Mucosa of rectum (tissue), 2 donors: ENCODE results near the gene ITPR2.
"Not testable (repeated sequence)": the region's sequence is repeated elsewhere in the genome, so short reads cannot be mapped to it uniquely, and the experiment has no call there.

Experiments
- H3K27ac ChIP-seq, 2 donors: one replicate each; pipeline ENCODE4 v1.7.0; 2013; ENCODE audit warnings: inconsistent platforms in 2 of 2, low read depth in 2 of 2, low read length in 2 of 2
- H3K27me3 ChIP-seq, 2 donors: one replicate each; pipeline ENCODE4 v1.7.0; 2013; ENCODE audit warnings: low read length in 2 of 2; ENCODE audit not compliant: control insufficient read depth in 2 of 2, insufficient read depth in 2 of 2
- H3K36me3 ChIP-seq, 2 donors: one replicate each; pipeline ENCODE4 v1.7.0; 2013; ENCODE audit warnings: low read length in 2 of 2; ENCODE audit not compliant: control insufficient read depth in 2 of 2, insufficient read depth in 2 of 2
- H3K4me1 ChIP-seq, 2 donors: one replicate each; pipeline ENCODE4 v1.7.0; 2013; ENCODE audit warnings: low read length in 2 of 2, mild to moderate bottlenecking in 1 of 2; ENCODE audit not compliant: control insufficient read depth in 2 of 2, insufficient read depth in 2 of 2
- H3K4me3 ChIP-seq, 2 donors: one replicate each; pipeline ENCODE4 v1.7.0; 2013; ENCODE audit warnings: low read length in 2 of 2
- H3K9ac ChIP-seq, 2 donors: one replicate each; pipeline ENCODE4 v1.7.0; 2013; ENCODE audit warnings: low read length in 2 of 2, low read depth in 1 of 2, mild to moderate bottlenecking in 1 of 2
- H3K9me3 ChIP-seq, 2 donors: one replicate each; pipeline ENCODE4 v1.7.0; 2013; ENCODE audit warnings: low read length in 2 of 2; ENCODE audit not compliant: control insufficient read depth in 2 of 2
- donor health status: healthy.
- donor health status: Normal muscosa, but diverticular disease.

The ITPR2 gene

DNA sequence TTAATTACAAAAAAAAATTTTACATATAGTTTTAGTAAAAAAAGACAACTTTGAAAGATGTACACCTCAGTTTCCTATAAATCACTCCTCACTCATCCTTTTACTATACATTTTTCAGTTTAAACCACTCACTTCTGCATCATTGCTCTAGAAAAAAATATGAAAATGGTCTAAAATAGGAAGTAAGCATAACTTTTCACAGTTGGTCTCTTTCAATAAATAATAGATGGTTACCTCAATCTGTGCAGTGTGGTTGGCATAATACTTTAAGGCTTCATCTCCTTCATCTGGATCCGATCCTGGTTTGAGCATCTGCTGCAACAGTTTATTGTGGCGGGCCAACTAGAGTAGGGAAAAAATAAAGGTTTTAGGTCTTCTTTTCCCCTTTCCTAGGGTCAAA is 389.7 kb downstream of the ITPR2 start:
- H3K27ac ChIP-seq, result no peak overlapping the region
- H3K36me3 ChIP-seq, result peaks cover 0 to 11% of the 10 kb centered on the region in 2 donors

DNA sequence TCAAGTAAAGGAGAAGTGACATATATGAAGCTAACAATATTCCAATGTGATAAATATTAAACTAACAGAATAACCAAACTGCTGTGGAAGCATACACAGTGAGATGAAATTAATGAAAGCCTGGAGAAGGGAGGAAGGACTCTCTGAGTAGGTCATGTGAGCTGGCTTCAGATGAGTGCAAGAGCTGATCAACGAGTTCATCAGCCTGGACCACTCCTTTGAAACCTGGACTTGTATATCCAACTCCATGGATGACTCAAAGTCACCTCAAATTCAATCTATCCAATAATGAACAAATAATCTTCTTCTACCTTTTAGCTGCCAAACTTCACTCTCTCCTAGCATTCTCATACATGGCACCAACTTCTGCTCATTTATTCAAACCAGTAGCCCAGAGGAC is 391.6 kb downstream of the ITPR2 start:
- Histone ChIP-seq H3K36me3 (peaks cover 0 to 11% of the 10 kb centered on the region in 2 donors), H3K4me3 (no peak overlapping the region), H3K9me3 (no peaks in the 10 kb centered on the region), H3K4me1 (no peaks in the 10 kb centered on the region), H3K27ac (no peak overlapping the region), H3K27me3 (no peaks in the 10 kb centered on the region), H3K9ac (no peak overlapping the region)

More for the DNA sequence above, 389.7 kb downstream of the ITPR2 start:
- Histone ChIP-seq H3K9ac (no peak overlapping the region), H3K9me3 (no peaks in the 10 kb centered on the region), H3K27me3 (no peaks in the 10 kb centered on the region), H3K4me3 (no peak overlapping the region), H3K4me1 (no peaks in the 10 kb centered on the region)

DNA sequence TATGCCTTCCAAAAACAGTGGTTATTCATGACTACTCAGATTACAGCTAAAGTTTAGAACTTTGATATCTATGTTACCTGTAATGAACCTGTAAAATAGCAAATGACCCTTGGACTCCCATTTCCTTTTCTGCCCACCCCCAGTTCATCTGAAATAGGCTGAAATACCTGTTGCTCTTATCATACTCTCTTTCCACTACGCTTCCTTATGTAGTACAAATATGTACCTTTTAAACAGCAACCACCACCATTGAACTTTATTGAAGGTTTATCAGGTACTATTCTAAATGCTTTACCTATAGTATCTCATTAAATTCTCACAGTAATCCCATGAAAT is 398.0 kb downstream of the ITPR2 start:
- no peak overlapping the region for H3K9ac ChIP-seq
- peaks cover 2 to 8% of the 10 kb centered on the region in 2 donors for H3K4me1 ChIP-seq
- H3K9me3 ChIP-seq, result no peaks in the 10 kb centered on the region
- peaks cover 0 to 9% of the 10 kb centered on the region in 2 donors for H3K36me3 ChIP-seq
- H3K4me3 ChIP-seq, result no peak overlapping the region
- H3K27ac ChIP-seq, result peak overlapping the region in 1 of 2 donors; percentile 22
- no peaks in the 10 kb centered on the region for H3K27me3 ChIP-seq

DNA sequence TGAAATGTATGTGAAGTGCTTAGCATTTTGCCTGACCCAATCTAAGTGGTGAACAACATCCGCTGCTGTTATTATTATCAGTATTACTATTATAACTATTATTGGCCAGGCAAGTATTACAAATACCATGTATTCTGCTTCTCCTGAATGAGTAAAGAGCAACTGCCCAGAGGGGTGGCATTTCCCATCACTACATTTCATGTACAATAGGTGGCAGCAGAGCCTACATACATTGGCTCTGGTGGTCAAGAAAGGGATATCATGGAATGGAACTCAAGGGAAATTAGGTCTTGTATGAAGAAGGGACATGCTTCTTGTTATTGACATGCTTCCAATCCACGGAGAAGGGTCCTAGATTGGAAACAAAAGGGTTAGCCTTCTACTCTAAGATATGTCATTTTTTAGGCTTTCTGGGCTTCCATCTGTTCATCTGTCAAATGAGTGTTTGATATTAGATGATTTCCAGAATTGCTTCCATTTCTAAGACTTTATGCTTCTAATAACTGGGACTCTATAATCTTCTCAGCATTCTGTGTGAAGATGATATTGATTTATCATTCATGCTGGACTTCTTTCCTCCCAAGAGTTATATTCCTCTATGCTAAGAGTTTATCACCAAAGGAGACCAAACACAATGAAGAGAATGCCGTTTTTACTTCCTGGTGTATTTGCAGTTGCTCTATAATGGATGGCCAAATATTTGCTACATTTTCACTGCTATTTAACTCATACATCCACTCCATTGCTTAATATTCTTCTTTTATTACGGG is 398.5 kb downstream of the ITPR2 start:
- Histone ChIP-seq H3K4me3 (no peak overlapping the region), H3K9ac (no peak overlapping the region), H3K4me1 (peaks cover 2 to 8% of the 10 kb centered on the region in 2 donors), H3K27ac (peak overlapping the region in 1 of 2 donors; percentile 22), H3K9me3 (no peaks in the 10 kb centered on the region), H3K27me3 (no peaks in the 10 kb centered on the region), H3K36me3 (peaks cover 0 to 3% of the 10 kb centered on the region in 2 donors)

DNA sequence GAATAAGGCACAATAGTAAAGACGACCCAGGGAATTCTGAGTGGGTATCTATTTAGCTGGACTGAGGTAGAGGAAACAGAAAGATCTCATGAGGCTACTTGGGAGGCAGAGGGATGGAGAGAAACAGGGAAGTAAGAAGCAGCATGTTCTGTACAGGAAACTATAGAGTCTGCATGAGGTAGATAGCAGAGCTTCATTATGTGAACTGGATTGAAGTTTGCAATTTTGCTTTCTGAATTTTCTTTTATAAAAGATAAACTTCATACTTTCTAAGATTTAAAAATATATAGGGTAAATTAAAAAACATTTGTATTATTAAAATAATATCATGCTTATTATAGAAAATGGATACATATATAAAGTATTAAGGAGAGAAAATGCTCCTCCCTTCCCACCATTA is 399.3 kb downstream of the ITPR2 start:
- H3K9me3 ChIP-seq, H3K4me1 ChIP-seq, H3K4me3 ChIP-seq, H3K27ac ChIP-seq, H3K36me3 ChIP-seq, H3K27me3 ChIP-seq, H3K9ac ChIP-seq: not testable (repeated sequence)

DNA sequence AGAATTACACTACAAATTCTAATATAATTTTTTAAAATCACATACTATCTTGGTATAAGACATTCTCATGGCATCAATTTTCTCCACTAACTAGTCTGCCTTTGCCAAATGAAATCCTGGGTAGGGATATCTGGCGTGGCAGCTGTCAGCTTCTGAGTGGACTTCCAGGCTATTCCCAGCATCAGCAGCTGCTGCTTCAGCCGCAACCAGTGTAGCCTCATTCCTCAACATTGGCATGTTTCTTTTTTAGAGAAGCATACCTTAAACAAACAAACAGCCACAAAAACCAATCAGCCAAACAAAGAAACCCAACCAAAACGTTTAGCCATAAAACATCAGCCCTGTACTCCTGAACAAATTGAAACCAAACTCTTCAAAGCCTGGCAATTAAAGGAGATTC is 401.8 kb downstream of the ITPR2 start:
- Histone ChIP-seq H3K36me3 (no peaks in the 10 kb centered on the region), H3K27me3 (no peaks in the 10 kb centered on the region), H3K9me3 (no peaks in the 10 kb centered on the region), H3K9ac (no peak overlapping the region), H3K27ac (no peak overlapping the region), H3K4me3 (no peak overlapping the region), H3K4me1 (peaks cover 2 to 8% of the 10 kb centered on the region in 2 donors)

DNA sequence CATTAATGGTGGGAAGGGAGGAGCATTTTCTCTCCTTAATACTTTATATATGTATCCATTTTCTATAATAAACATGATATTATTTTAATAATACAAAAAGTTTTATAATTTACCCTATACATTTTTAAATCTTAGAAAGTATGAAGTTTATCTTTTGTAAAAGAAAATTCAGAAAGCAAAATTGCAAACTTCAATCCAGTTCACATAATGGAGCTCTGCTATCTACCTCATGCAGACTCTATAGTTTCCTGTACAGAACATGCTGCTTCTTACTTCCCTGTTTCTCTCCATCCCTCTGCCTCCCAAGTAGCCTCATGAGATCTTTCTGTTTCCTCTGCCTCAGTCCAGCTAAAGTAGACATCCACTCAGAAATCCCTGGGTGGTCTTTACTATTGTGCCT is 402.4 kb downstream of the ITPR2 start:
- not testable (repeated sequence) for H3K27ac ChIP-seq, H3K36me3 ChIP-seq, H3K9ac ChIP-seq, H3K9me3 ChIP-seq, H3K27me3 ChIP-seq, H3K4me3 ChIP-seq, H3K4me1 ChIP-seq

DNA sequence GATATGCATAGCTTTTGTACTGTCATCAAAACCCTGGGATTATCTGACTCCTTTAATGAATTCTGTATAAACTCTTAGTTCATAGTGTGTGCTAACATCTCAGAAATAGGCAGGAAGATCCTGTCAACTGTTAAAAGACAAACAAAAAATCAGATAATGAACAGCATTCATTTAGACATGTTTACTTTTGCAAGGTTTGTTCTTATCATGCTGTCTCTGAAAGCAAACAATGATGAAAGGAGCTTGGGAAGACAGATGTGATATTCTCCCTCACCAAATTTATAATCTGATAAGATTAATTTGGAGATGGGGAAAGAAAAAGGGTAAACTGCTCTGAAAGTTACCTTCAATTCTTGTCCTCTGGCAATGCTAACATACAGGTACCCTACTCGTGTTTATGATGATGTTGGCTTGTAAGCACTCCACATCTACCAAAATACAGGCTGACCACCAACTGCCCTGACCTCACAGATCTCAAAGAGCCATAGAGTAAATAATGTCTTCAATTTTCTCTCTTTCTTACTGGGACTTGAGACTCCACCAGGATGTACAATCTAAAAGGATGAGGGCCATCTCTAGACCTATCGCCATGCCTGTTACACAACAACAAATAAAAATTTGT is 403.8 kb downstream of the ITPR2 start:
- Histone ChIP-seq H3K27ac (no peak overlapping the region), H3K9ac (no peak overlapping the region), H3K27me3 (no peaks in the 10 kb centered on the region), H3K9me3 (no peaks in the 10 kb centered on the region), H3K4me1 (no peaks in the 10 kb centered on the region), H3K4me3 (no peak overlapping the region), H3K36me3 (no peaks in the 10 kb centered on the region)

DNA sequence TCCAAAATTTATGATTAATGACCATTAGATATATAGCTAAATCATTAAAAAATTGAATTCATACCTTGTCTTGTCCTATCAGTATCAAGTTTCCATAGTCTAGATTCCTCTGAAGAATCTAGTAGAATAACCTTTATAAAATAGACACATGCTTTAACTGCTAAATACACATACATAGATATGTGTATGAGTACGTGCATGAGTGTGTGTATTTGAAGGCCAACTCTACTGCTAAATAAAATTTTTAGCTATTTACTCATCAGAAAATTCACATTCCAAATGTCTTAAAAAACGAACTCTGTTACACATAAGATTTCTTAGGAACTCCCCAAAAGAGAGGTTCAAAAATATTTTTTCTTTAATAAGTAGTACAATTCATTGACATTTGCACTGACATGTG is 404.6 kb downstream of the ITPR2 start:
- Histone ChIP-seq H3K27ac (no peak overlapping the region), H3K4me3 (no peak overlapping the region)

DNA sequence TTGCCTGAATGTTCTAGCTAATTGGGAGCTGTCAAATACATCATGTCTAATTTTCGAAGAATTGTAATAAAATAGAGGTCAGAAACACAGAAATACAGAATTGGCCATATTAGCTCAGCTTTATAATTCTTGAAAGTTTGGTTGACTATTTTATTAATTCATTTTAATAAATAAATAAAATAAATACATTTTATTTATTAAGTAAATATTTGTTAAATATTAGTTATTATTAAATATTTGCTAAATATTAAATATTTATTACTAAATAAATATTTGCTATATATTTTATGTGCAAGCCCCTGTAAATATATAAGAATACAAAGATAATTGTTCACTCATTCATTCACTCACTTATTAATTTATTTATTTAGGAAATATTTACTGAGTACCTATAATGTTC is 406.3 kb downstream of the ITPR2 start:
- H3K27ac ChIP-seq, result no peak overlapping the region
- H3K4me3 ChIP-seq, result no peak overlapping the region
- H3K9ac ChIP-seq, result no peak overlapping the region
- no peaks in the 10 kb centered on the region for H3K4me1 ChIP-seq
- no peaks in the 10 kb centered on the region for H3K27me3 ChIP-seq
- H3K36me3 ChIP-seq, result no peaks in the 10 kb centered on the region
- H3K9me3 ChIP-seq, result no peaks in the 10 kb centered on the region

More for the DNA sequence above, 404.6 kb downstream of the ITPR2 start:
- Histone ChIP-seq H3K9me3 (no peaks in the 10 kb centered on the region), H3K27me3 (no peaks in the 10 kb centered on the region), H3K4me1 (no peaks in the 10 kb centered on the region), H3K9ac (no peak overlapping the region), H3K36me3 (no peaks in the 10 kb centered on the region)
